H1 (cell line): ENCODE data around the gene SLC8A3. TPM values are rescaled to one million over a fixed set of nuclear protein-coding genes. Genes with fewer than 3 reads are reported as not detected.

ENCODE experiments used
- CBX8 ChIP-seq: fragments of 300-800, 300-1000 bp; sonication (generic); IDR thresholded peaks from 2 replicates; pipeline ENCODE4 v1.7.1; 2016; ENCODE audit warnings: low read depth, low read length, borderline replicate concordance
- RNF2 ChIP-seq: fragments of 200-900, 300-1000 bp; sonication (generic); IDR thresholded peaks from 2 replicates; pipeline ENCODE4 v1.7.1; 2016; ENCODE audit warnings: borderline replicate concordance, low read depth, mild to moderate bottlenecking, antibody characterized with exemption, low read length; ENCODE audit not compliant: poor library complexity, severe bottlenecking; ENCODE audit errors: missing control alignments
- polyA plus RNA-seq, 7 experiments: library from polyadenylated mRNA; depleted of rRNA in 3 of 7; stranded (reverse) in 5 of 7; unstranded in 2 of 7; fragments of >200 nt in 5 of 7; fragments of 200-250 nt in 2 of 7; gene quantifications; 1 replicate in 5 of 7; 2 replicates in 1 of 7; 4 replicates in 1 of 7; pipeline versions ENCODE4 v1.2.1 to v1.2.3, GENCODE V29; 2011 to 2013; ENCODE audit warnings: missing spikeins in 2 of 7, mixed read lengths in 2 of 7
- total RNA-seq: library from RNA; stranded (reverse); fragmentation: NEBNext Ultra II Directional; extraction: Animal tissue kit (Norgen Biotek cat#: 25700); gene quantifications from 2 replicates; pipeline ENCODE4 v1.2.1, GENCODE V29; 2021
- TF ChIP-seq, protein P1 (sequence below): IDR thresholded peaks from 2 replicates; pipeline ENCODE4 v1.6.1; 2012; ENCODE audit warnings: low read length, inconsistent platforms
- TF ChIP-seq, protein P2 (sequence below): fragments of 300-600 bp; sonication (generic); IDR thresholded peaks from 2 replicates; pipeline ENCODE4 v1.7.1; 2012; ENCODE audit warnings: low read length, moderate library complexity, mild to moderate bottlenecking, inconsistent platforms; ENCODE audit not compliant: insufficient replicate concordance

The SLC8A3 gene
- total and polyA plus RNA-seq, 2 of the 8 experiments (the other 6 are each of a cell fraction or from before 2014, with no cell fraction given) = 0.38 to 1.1 TPM

DNA sequence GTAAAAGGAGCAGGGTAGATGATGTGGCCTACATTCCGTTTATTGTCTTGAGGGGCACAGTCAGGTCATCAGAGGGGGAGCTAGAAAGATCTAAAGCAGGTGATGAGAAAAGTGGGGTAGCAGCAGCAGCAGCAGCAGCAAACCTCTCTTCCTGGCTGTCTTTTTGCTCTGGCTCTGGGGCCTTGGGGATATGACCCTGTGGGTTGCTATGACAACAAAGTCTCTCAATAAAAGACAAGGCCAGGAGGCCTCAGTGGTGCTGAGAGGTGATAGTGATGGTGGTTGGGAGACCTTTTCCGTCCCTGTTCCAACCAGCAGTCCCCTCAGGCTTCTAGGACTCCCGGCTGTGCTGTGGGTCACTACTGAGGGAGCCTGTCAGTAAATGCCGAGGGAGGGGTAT, 138.6 kb downstream of the SLC8A3 start (continued):
- TF ChIP-seq, protein P1, sequence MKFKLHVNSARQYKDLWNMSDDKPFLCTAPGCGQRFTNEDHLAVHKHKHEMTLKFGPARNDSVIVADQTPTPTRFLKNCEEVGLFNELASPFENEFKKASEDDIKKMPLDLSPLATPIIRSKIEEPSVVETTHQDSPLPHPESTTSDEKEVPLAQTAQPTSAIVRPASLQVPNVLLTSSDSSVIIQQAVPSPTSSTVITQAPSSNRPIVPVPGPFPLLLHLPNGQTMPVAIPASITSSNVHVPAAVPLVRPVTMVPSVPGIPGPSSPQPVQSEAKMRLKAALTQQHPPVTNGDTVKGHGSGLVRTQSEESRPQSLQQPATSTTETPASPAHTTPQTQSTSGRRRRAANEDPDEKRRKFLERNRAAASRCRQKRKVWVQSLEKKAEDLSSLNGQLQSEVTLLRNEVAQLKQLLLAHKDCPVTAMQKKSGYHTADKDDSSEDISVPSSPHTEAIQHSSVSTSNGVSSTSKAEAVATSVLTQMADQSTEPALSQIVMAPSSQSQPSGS = no peak
- TF ChIP-seq, protein P2, sequence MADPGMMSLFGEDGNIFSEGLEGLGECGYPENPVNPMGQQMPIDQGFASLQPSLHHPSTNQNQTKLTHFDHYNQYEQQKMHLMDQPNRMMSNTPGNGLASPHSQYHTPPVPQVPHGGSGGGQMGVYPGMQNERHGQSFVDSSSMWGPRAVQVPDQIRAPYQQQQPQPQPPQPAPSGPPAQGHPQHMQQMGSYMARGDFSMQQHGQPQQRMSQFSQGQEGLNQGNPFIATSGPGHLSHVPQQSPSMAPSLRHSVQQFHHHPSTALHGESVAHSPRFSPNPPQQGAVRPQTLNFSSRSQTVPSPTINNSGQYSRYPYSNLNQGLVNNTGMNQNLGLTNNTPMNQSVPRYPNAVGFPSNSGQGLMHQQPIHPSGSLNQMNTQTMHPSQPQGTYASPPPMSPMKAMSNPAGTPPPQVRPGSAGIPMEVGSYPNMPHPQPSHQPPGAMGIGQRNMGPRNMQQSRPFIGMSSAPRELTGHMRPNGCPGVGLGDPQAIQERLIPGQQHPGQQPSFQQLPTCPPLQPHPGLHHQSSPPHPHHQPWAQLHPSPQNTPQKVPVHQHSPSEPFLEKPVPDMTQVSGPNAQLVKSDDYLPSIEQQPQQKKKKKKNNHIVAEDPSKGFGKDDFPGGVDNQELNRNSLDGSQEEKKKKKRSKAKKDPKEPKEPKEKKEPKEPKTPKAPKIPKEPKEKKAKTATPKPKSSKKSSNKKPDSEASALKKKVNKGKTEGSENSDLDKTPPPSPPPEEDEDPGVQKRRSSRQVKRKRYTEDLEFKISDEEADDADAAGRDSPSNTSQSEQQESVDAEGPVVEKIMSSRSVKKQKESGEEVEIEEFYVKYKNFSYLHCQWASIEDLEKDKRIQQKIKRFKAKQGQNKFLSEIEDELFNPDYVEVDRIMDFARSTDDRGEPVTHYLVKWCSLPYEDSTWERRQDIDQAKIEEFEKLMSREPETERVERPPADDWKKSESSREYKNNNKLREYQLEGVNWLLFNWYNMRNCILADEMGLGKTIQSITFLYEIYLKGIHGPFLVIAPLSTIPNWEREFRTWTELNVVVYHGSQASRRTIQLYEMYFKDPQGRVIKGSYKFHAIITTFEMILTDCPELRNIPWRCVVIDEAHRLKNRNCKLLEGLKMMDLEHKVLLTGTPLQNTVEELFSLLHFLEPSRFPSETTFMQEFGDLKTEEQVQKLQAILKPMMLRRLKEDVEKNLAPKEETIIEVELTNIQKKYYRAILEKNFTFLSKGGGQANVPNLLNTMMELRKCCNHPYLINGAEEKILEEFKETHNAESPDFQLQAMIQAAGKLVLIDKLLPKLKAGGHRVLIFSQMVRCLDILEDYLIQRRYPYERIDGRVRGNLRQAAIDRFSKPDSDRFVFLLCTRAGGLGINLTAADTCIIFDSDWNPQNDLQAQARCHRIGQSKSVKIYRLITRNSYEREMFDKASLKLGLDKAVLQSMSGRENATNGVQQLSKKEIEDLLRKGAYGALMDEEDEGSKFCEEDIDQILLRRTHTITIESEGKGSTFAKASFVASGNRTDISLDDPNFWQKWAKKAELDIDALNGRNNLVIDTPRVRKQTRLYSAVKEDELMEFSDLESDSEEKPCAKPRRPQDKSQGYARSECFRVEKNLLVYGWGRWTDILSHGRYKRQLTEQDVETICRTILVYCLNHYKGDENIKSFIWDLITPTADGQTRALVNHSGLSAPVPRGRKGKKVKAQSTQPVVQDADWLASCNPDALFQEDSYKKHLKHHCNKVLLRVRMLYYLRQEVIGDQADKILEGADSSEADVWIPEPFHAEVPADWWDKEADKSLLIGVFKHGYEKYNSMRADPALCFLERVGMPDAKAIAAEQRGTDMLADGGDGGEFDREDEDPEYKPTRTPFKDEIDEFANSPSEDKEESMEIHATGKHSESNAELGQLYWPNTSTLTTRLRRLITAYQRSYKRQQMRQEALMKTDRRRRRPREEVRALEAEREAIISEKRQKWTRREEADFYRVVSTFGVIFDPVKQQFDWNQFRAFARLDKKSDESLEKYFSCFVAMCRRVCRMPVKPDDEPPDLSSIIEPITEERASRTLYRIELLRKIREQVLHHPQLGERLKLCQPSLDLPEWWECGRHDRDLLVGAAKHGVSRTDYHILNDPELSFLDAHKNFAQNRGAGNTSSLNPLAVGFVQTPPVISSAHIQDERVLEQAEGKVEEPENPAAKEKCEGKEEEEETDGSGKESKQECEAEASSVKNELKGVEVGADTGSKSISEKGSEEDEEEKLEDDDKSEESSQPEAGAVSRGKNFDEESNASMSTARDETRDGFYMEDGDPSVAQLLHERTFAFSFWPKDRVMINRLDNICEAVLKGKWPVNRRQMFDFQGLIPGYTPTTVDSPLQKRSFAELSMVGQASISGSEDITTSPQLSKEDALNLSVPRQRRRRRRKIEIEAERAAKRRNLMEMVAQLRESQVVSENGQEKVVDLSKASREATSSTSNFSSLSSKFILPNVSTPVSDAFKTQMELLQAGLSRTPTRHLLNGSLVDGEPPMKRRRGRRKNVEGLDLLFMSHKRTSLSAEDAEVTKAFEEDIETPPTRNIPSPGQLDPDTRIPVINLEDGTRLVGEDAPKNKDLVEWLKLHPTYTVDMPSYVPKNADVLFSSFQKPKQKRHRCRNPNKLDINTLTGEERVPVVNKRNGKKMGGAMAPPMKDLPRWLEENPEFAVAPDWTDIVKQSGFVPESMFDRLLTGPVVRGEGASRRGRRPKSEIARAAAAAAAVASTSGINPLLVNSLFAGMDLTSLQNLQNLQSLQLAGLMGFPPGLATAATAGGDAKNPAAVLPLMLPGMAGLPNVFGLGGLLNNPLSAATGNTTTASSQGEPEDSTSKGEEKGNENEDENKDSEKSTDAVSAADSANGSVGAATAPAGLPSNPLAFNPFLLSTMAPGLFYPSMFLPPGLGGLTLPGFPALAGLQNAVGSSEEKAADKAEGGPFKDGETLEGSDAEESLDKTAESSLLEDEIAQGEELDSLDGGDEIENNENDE = no peak
- no peak for TF ChIP-seq RNF2
- no peak for TF ChIP-seq CBX8
